ENCODE data around the gene C1orf21.

The C1orf21 gene

DNA sequence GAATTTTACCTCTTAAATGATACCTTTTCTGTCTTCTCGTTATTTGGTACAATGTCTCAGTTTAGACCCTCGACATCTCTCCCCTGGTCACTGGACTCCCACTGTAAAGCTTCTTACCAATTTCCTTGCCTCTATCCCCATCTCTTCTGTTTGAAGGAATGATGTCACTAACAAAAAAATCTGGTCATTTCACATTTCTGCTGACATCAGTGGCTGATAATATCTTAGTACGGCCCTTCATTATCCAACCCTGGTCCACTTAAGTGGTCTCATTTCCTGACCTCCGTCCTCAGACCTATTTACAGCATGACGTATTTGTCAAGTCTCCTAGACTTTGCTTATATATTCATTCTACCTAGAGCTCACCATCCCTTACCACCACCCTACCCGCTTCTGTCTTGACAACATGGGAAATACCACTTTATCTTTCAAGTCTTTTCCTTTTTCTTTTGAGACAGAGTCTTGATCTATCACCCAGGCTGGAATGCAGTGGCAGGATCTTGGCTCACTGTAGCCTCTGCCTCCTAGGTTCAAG, 60.9 kb downstream of the C1orf21 start:
- no peak for DNase-seq (ENCODE audit: low read depth)

DNA sequence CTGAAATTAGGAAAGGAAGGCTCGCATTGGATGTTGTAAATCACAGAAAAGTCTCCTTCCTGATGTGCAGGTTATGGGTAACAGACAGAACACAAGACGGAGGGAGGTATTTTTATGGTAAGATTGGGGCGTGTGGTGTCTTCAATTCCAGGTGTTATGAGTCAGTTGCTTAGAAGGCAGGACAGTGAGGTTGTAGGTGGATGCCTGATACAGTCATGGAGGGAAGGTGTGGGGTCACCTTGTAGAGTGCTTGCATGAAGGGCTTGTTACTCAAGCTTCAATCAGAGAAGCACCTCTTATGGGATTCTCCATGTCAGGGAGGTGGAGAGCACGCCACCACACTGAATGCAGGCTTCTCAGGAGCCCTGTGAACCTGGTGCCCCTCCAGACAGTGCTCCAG, 63.1 kb downstream of the C1orf21 start:
- DNase-seq (ENCODE audit: low read depth), result no peak

DNA sequence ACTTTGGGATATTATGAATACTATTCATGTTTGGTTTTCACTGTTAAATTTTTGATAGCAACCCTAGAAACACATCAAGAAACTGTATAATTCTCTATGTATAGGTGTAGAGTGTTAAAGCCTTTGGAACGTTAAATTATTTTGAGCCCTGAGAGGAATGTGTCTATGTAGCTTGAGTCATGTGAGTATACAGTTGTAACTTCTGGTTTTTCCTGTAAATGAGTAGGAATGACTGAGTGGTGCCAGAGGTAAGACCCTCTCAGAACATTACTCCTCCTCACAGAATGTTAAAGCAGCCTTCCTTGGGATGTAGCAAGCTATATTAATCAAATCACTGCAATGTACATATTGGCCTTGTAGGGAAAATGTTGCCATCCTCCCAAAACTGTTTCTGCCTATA, 69.0 kb downstream of the C1orf21 start:
- DNase-seq (ENCODE audit: low read depth), result no peak

DNA sequence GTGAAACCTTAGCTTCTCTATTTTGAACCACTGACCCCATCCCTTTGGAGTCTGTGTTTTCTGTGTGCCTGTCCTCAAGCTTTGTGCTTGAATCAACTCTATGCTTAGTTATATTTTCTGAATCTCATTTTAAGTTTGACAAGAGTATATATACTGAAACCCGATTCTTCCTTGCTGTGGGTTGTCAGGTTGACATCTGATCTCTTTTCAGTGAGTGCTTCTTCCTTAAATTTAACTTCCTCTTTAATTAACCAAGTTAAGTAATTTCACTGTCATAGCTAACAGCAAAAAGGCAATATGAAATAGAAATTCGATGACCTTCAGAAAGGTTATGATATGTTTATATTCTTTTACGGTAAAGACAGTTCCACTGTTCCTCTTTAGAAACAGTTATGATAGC, 69.4 kb downstream of the C1orf21 start:
- no peak for DNase-seq (ENCODE audit: low read depth)

DNA sequence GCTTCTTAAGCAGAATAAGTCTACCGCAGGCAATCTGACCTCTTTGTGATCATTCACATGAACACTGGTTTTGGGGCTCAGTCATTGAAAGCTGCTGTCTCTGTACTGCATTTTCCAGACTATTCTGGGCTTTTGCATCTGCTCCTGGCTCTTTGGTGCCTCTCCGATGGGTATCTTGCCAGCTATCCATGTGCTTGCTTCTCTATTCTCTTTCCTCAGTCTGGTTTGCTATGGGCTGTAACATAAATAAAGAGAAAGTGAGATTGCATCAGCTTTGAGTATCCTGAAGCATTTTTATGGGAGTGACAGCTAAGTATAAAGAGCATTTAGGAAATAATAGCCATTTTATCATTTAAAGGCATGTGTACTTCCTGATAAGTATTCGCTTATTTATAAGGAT, 70.7 kb downstream of the C1orf21 start:
- no peak for DNase-seq (ENCODE audit: low read depth)

DNA sequence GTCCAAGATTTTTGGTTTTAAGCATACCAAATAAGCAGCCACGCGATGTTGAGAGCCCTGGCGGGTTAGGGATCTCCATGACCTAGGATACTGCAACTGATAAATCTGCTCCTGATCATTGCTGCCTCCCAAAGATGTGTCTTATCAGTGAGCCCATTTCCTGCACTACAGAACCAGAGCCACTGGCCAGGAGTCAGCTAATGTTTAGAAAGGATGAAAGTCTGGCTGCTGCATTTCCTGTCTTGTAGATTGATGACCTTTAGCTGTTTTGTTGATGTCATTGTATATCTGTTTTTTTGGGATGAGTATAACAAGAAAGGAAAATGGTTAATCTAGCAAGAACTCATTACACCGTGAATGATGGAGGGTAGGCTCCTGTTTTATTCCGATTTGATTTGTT, 74.5 kb downstream of the C1orf21 start:
- DNase-seq (ENCODE audit: low read depth), result no peak

DNA sequence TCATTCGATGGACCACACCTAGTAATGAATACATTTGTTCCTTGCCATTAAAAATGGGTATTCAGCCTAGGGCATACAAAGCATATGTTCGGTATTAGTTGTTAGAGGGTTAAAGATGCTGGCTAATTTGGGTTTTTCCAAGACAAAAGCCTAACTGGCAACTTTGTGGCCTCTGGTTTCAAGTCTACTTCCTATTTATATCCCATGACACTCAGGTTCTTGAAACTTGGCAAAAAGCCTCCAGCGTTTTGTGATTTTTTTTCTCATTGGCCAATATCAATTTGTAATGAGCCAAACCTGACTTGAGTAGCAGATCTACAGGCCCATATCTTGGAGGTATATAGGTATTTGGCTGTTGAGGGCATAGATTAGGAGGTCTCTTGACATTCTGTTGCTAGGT, 75.3 kb downstream of the C1orf21 start:
- DNase-seq (ENCODE audit: low read depth), result no peak

DNA sequence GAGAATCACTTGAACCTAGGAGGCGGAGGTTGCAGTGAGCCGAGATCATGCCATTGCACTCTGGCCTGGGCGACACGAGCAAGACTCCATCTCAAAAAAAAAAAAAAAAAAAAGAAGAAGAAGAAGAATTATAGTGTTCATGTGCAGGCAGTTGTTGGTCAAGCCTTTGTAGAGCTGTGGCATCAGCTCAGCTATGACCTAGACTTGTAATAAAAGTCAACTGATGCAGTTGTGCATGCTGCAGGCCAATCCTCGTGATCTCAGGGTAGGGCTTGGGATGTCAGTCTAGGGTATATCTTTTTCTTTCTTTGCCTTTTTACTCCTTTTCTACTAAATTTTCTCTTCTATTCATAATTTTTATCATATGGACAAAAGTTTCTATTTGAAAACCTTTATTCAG, 76.2 kb downstream of the C1orf21 start:
- DNase-seq (ENCODE audit: low read depth), result no peak

DNA sequence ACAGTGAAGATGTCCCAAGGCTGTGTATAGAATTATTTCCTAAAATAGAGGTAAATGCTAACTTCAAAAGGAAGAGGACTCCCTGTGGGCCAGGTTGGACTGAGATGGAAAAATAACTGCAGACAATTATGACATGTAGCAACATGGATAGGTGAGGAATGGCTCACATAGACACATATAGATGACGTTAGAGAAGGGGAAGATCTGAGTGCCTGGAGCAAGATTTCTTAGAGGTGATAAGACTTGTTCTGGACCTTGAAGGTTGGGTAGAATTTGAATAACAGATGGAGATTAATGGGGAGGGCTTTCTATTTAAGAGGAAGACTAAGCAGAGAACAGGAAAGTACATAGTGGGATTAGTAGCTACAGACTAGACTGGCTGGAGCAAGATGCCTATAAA, 76.9 kb downstream of the C1orf21 start:
- DNase-seq (ENCODE audit: low read depth), result no peak

DNA sequence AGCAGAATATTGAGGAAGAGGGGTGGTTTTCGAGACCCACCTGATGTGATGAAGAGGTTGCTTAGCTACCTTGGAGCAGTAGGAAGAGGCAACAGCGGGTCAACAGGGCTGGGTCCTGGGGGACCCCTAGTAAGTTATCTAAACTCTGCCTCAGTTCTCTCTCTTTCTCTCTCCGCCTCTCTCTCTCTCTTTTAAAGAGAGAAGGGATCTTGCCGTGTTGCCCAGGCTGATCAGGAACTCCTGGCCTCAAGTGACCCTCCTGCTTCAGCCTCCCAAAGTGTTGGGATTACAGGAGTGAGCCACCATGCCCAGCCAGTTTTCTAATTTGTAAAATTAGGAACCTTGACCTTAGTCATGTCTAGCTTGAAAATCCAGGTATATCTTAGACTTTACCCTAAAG, 77.9 kb downstream of the C1orf21 start:
- DNase-seq (ENCODE audit: low read depth), result no peak

DNA sequence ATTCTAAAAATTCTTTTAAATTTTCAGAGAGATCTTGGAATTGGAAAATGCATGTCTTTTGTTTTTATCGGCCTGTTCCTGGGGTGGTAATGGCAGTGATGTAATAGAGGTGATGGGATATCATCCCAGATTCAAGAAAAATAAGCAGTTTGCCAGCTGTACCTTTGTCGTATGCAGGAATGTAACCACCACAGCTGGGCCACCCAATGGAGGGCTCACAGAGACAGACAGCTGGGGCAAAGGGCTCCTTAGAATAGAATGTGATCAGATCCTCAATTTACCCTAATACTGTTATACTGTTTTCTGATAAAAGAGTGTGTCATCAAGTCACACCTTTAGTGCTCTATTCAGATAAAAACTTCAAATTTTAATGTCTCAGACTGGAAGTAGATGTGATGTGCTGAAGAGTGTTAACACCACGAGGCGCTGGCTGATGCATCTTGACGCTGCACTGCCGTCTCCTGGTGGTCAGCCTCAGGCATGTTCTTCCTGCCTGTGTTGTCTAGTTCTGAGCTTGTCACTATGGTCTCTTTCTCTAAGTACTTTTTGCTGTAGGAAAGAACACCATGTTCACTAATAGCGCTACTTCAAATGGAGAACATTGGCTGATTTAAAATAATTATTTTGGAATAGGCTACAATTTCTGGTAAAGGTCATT, 78.8 kb downstream of the C1orf21 start:
- DNase-seq (ENCODE audit: low read depth), result no peak

DNA sequence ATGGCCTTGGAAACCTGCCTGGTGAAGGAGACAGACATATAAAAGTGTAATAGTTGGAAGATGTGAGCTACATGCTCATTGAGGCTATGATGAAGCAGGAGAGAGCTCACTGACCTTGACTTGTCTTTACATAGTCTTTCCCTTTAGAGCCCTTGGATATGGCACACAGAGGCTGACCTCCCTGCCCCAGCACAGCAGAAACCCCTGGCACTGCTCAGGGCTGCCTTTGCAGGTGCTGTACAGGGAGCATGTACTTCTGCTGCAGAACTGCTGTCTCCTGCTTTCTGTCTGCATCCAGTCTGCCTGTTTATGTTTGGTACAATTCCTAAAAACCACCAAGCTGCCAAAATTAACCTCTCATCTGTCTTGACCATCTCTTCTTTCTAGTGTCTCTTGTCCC, 80.5 kb downstream of the C1orf21 start:
- DNase-seq (ENCODE audit: low read depth), result no peak

DNA sequence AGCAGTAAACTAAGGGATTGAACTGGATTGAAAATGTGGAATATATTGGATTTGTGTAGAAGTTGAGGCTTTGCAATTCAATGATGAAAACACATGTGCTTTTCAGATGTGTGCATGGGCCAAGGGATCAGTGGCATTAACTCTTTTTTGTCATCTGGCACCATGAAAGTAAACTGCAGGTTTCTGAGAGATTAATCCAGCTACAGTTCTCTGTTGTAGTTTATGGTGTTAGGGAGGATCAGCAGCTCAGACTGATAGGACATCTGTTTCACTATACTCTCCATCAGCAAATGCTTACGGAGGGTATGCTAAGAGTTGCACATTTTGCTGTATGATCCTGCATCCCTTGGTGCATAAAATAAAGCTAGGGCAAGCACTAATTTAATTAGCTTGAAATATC, 82.6 kb downstream of the C1orf21 start:
- DNase-seq (ENCODE audit: low read depth), result no peak

DNA sequence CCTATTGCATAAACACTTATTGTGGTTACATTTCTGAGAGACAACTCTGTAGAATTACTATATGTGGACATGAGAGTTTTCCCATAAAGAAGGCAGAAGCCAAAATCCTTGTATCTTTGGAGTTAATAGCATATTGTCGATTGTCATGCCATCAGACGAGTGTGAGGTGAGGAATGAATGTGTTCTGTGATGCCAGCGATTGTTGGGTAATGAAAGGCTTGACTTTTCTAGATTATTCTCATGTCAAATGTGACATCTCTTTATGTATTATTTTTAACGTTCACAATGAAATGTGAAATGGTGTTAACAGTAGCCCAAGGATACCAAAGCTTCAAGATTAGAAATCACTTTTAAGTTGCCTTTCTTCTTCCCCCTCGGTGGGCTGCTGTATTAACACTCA, 84.9 kb downstream of the C1orf21 start:
- DNase-seq (ENCODE audit: low read depth), result no peak

DNA sequence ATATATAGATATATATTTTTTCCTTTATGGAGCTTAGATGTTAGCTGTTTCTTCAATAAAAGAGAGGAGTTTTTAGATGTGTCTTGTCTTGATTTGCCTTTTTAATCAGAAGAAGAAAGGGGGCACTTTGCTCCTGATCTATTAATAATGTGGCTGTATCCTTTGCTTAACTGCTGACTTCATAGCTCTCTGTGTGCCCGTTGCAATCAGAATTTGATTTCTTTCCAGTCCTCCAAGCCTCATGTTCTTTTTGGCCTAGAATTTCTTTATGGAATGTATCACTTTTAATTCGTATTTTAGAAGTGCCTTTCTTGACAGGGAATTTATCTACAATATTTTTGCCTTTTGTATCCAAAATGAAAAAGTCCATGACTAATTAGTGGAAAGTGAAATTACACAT, 85.3 kb downstream of the C1orf21 start:
- DNase-seq (ENCODE audit: low read depth), result no peak

DNA sequence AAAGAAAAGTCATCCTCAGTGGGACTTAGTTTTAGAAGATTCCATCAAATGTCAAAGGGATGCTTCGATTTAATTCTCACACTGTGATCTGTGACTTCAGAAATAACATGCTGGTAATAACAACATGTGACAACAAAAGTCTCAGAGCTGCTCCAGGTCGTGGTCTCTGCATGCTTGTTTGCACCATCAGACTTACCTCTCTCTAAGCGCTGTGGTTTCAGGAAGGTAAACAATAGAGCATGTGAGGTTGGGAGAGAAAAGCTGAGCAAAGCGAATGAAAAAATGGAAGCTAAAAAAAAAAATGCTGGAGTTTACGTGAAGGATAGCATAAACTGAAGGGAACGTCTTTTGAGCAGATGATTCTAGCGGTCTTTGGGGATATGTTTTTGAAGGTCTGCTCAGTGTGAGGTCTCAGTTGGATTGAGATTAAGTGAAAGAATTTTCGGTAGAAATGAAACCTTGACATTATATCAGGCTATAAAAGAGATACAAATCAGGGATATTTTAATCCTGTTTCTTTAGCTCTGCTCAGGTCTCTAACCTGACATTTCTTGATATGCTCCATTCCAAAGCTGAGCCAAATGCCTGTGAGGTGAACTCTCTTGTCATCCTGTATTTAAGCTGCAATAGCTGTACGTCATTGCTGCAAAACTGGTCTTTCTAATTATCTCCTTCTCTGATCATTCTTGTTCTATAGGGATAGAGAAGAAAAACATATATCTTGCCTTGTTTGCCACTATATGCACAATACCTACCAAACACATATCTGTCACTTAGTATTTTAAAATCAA, 86.5 kb downstream of the C1orf21 start:
- no peak for DNase-seq (ENCODE audit: low read depth)

DNA sequence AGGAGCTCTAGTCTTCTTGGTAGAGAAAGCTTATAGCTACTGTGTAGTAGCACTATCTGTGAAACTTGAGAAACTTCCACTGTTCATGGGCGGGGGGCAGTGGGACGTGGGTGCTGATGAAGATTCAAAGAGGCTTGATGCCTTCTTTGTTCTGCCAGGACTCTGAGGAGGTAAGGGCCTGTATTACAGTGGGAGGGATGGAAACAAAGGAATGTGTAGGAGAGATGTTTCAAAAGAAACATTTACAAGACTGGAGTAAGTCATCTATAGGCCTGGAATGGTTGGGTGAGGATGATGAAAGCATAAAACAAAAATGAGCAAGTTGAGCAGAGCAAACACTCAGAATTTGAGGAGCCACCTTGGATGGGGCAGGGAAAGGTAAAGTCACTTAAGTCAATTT, 89.4 kb downstream of the C1orf21 start:
- DNase-seq (ENCODE audit: low read depth), result no peak

DNA sequence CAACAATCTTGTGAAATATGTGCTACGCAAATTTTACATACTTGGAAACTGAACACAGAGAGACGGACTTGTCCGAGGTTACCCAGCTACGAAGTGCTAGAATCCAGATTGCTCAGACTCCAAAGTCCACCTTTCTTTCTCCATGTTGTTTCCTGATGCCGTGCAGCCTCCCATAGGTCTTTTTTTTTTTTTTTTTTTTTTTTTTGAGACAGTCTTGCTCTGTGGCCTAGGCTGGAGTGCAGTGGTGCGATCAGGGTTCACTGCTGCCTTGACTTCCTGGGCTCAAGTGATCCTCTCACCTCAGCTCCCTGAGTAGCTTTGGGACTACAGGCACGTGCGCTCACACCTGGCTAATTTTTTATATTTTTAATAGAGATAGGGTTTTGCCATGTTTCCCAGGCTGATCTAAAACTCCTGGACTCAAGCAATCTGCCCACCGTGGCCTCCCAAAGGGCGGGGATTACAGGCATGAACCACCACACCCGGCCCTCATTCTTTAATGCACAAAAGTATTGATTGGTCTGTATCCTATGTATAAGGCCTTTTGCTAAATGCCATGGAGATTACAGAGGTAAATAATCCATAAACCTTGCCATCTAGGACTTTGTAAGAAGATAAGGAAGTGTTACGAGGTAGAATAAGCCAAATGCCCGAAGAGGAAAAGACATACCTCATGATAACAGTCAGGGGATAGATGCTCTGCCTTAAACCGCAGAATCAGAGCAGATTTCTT, 92.8 kb downstream of the C1orf21 start:
- no peak for DNase-seq (ENCODE audit: low read depth)

DNA sequence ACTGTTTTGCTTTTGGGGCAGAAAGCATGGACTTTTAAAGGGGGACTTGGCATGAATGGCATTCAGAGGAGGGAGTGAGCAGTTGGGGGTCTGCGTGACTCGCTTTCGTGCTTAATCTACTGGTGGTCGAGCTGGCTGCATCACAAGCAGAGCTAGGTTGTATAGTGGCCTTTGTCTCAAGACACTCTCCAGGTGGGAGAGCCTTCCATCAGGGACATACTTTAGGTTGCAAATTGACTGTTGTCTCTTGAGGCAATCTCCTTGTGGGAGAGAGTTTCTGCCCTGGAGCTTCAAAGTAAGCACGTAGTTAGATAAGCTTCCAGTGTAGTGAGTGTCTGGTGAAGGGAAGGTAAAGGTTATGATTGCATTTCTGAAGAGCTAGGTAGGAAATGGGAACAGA, 93.9 kb downstream of the C1orf21 start:
- no peak for DNase-seq (ENCODE audit: low read depth)

DNA sequence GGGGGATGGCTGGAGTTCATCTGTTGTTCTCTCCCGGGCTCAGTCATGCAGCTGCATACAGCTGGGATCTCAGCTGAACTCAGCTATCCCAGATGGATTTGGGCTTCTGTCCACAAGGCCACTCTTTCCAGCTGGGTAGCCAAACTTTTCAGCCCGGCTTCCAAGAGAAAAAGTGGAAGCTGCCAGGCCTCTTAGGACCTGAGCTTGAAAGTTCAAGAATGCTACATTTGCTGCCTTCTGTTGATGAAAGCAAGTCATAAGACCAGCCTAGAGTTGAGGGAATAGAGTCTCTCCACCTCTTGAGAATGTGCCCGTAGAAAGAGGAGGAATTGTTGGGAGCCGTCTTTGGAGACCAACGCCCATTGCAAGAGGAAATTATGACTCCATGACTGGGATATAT, 95.3 kb downstream of the C1orf21 start:
- DNase-seq (ENCODE audit: low read depth), result no peak

DNA sequence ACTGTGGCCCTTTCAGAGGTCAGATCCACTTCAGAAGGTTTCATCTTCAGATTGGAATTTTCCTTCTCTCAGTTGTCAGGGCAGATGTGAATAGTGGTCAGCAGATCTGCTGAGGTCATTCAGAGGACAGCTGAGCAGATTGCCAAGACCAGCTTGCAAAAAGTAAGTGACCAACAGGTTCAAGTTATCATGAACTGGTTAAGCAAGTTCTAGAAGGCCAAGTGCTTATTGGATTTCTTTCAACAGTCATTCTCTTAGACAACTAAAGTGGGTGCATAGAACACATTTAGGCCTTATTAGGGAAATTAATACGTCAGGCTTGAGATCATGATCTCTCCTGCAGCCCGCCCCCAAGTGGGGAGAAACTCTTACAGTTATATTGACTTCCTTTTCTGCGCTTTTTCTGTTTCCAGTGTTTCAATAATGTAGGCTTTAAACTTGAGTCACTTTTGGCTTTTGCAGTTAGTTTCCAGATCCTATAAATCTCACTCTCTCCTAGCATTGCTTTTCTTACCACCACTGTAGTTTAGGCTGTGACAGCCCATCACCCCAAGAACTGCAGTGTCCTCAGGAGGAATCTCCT, 96.4 kb downstream of the C1orf21 start:
- no peak for DNase-seq (ENCODE audit: low read depth)

Measured in stimulated activated CD8-positive, alpha-beta memory T cell treated with anti-CD3 and anti-CD28 coated beads, Interleukin-15, amount 100 ng/mL, for 24 hours (primary cell).